Astrocyte of the spinal cord (primary cell): ENCODE data around the gene BOLL.
"Not testable (repeated sequence)": the region's sequence is repeated elsewhere in the genome, so short reads cannot be mapped to it uniquely, and the experiment has no call there.

ENCODE experiments used
- DNase-seq: peaks from one replicate; pipeline ENCODE4 v3.0.0; 2011; ENCODE audit warnings: low read depth, low spot score
- H3K4me3 ChIP-seq: 2 replicates; pipeline ENCODE4 v1.5.1; 2011; ENCODE audit warnings: low read depth, mild to moderate bottlenecking, low read length, moderate library complexity
- CTCF ChIP-seq: IDR thresholded peaks from 2 replicates; pipeline ENCODE4 v1.5.1; 2012; ENCODE audit warnings: low read depth, mild to moderate bottlenecking, low read length, inconsistent platforms
- in situ Hi-C: cut with HindIII; loops from 2 replicates; pipeline ENCODE4 v1.10.0; 2017; ENCODE audit warnings: low sequenced_read_pairs

BOLL gene

GRCh38 chr2:197707316-197708213 is 77.6 kb downstream of the BOLL start:
- in situ Hi-C loops: no loop called here
- TF ChIP-seq CTCF: peak; percentile 76
- H3K4me3 ChIP-seq: peak overlapping the region; percentile 86
- peak; percentile 68 for DNase-seq

DNA sequence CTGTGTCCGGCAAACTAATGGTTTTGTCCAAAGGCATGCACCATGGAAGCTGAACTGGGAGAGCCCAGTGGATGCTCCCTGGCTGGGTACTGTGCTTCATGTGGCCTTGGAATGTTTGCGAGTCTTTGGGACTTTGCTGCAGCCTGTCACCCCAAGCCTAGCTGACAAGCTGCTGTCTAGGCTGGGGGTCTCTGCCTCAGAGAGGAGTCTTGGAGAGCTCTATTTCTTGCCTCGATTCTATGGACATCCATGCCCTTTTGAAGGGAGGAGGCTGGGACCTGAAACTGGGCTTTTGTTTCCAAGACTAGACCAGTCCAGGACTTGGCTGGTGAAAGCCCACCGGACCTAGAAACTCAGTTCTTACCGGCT is 78.3 kb downstream of the BOLL start:
- in situ Hi-C loops: no loop called here
- DNase-seq: no peak
- no peak for TF ChIP-seq CTCF
- H3K4me3 ChIP-seq: peak overlapping the region; percentile 86

GRCh38 chr2:197705912-197706838 is 78.9 kb downstream of the BOLL start:
- H3K4me3 ChIP-seq: peak overlapping the region; percentile 86
- in situ Hi-C loops: no loop called here
- no peak for TF ChIP-seq CTCF
- no peak for DNase-seq

GRCh38 chr2:197705121-197705911 is 79.8 kb downstream of the BOLL start, which contains the start of gene MARS2:
MARS2 (plus strand) TSS chr2:197705369; CDS start chr2:197705406, 37 bp downstream.
- no peak for TF ChIP-seq CTCF
- in situ Hi-C loops: no loop called here
- H3K4me3 ChIP-seq: peak within 1 kb of the TSS; percentile 86
- peak; percentile 92 for DNase-seq

GRCh38 chr2:197704434-197705120 is 80.5 kb downstream of the BOLL start:
- no peak for TF ChIP-seq CTCF
- H3K4me3 ChIP-seq: peak overlapping the region; percentile 55
- in situ Hi-C loops: no loop called here
- DNase-seq: no peak

DNA sequence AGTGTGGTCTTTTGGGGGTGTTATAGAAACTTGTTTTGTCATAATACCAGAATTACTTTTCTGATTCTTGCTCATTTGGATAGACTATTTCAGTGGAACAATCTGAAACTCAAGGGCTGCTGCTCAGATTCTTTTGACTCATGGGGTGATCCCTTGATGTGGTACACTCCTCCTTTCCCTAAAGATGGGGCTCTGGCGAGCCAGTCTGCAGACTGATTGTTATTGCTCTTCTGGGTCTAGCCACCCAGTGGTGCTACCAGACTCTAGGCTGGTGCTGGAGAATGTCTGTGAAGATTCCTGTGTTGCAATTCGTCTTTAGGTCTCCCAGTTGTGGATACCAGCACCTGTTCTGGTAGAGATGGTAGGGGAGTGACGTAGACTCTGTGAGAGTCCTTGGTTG is 84.2 kb downstream of the BOLL start:
- TF ChIP-seq CTCF: no peak
- in situ Hi-C loops: no loop called here
- DNase-seq: no peak
- H3K4me3 ChIP-seq: no peak overlapping the region

GRCh38 chr2:197699724-197700123 is 85.4 kb downstream of the BOLL start:
- in situ Hi-C loops, DNase-seq, H3K4me3 ChIP-seq: not testable (repeated sequence)

- in situ Hi-C loops, DNase-seq, H3K4me3 ChIP-seq: not testable (repeated sequence)
These were observed 88.5 kb downstream of the BOLL start for GRCh38 chr2:197696571-197696970.

GRCh38 chr2:197695971-197696370 is 89.1 kb downstream of the BOLL start:
- H3K4me3 ChIP-seq, DNase-seq, in situ Hi-C loops: not testable (repeated sequence)
